HEK293 (cell line): ENCODE results near the gene LRRC4C.

Experiments
- CTCF ChIA-PET: fragments of 350-600 bp; formaldehyde crosslinking; extraction: SDS; loops from one replicate; lab custom pipeline; 2021; ENCODE audit warnings: antibody characterized with exemption; lab: Yijun Ruan, JAX
- POLR2A ChIA-PET: fragments of 300-600 bp; formaldehyde crosslinking; extraction: SDS; loops from one replicate; lab custom pipeline; 2020; ENCODE audit warnings: antibody characterized with exemption, inconsistent platforms; lab: Yijun Ruan, JAX
- H3K27ac ChIP-seq: fragments of 200-500 bp; sonication (Bioruptor generic); 2 replicates; pipeline ENCODE4 v1.5.1; 2014; ENCODE audit warnings: low read depth, low read length, control low read depth, inconsistent platforms; ENCODE audit errors: extremely low read depth
- H3K36me3 ChIP-seq, 2 experiments: fragments of 200-500 bp in 1 of 2; sonication (Bioruptor generic) in 1 of 2; 1 replicate in 1 of 2; 2 replicates in 1 of 2; pipeline ENCODE4 v1.5.1; 2014 to 2017; ENCODE audit warnings: inconsistent platforms in 2 of 2, low read length in 2 of 2; ENCODE audit not compliant: control insufficient read depth in 2 of 2, insufficient read depth in 1 of 2
- H3K4me1 ChIP-seq: fragments of 200-500 bp; sonication (Bioruptor generic); 2 replicates; pipeline ENCODE4 v1.5.1; 2014; ENCODE audit warnings: mild to moderate bottlenecking, low read length, inconsistent platforms; ENCODE audit not compliant: control insufficient read depth, insufficient read depth
- H3K4me3 ChIP-seq: 2 replicates; pipeline ENCODE4 v1.5.1; 2011; ENCODE audit warnings: low read depth, mild to moderate bottlenecking, control low read depth, low read length, moderate library complexity
- H3K9me3 ChIP-seq: fragments of 200-500 bp; sonication (Bioruptor generic); 2 replicates; pipeline ENCODE4 v1.5.1; 2014; ENCODE audit warnings: low read depth, low read length, inconsistent platforms; ENCODE audit not compliant: control insufficient read depth, insufficient read depth
- ATF2 ChIP-seq: fragments of 450-650 bp; formaldehyde crosslinking; IDR thresholded peaks from 2 replicates; pipeline ENCODE4 v1.5.1; 2016; ENCODE audit warnings: missing biosample characterization, missing genetic modification characterization, low read depth
- KLF10 ChIP-seq: fragments of 450-650 bp; IDR thresholded peaks from 2 replicates; pipeline ENCODE4 v1.5.1; 2018; ENCODE audit warnings: missing biosample characterization, mild to moderate bottlenecking, missing genetic modification characterization
- PATZ1 ChIP-seq: fragments of 450-650 bp; formaldehyde crosslinking; IDR thresholded peaks from 2 replicates; pipeline ENCODE4 v1.5.1; 2016; ENCODE audit warnings: missing biosample characterization, missing genetic modification characterization
- ZNF140 ChIP-seq: fragments of 450-650 bp; formaldehyde crosslinking; IDR thresholded peaks from 2 replicates; pipeline ENCODE4 v1.5.1; 2016; ENCODE audit warnings: missing biosample characterization, missing genetic modification characterization
- ZNF175 ChIP-seq: fragments of 450-650 bp; formaldehyde crosslinking; IDR thresholded peaks from 2 replicates; pipeline ENCODE4 v1.5.1; 2016; ENCODE audit warnings: missing biosample characterization, missing genetic modification characterization
- ZNF248 ChIP-seq: fragments of 450-650 bp; formaldehyde crosslinking; IDR thresholded peaks from 2 replicates; pipeline ENCODE4 v1.5.1; 2017; ENCODE audit warnings: missing biosample characterization, missing genetic modification characterization
- ZNF266 ChIP-seq: fragments of 450-650 bp; formaldehyde crosslinking; IDR thresholded peaks from 2 replicates; pipeline ENCODE4 v1.5.1; 2016; ENCODE audit warnings: missing biosample characterization, missing genetic modification characterization, low read depth
- ZNF391 ChIP-seq: fragments of 450-650 bp; formaldehyde crosslinking; IDR thresholded peaks from 2 replicates; pipeline ENCODE4 v1.5.1; 2016; ENCODE audit warnings: low read depth, missing biosample characterization, missing genetic modification characterization, borderline replicate concordance
- ZNF433 ChIP-seq: fragments of 450-650 bp; formaldehyde crosslinking; IDR thresholded peaks from 2 replicates; pipeline ENCODE4 v1.5.1; 2016; ENCODE audit warnings: missing biosample characterization, missing genetic modification characterization, low read depth
- ZNF558 ChIP-seq: fragments of 450-650 bp; formaldehyde crosslinking; IDR thresholded peaks from 2 replicates; pipeline ENCODE4 v1.5.1; 2016; ENCODE audit warnings: missing biosample characterization, missing genetic modification characterization
- ZNF600 ChIP-seq: fragments of 450-650 bp; formaldehyde crosslinking; IDR thresholded peaks from 2 replicates; pipeline ENCODE4 v1.5.1; 2016; ENCODE audit warnings: missing biosample characterization, missing genetic modification characterization
- ZNF654 ChIP-seq: fragments of 450-650 bp; formaldehyde crosslinking; IDR thresholded peaks from 2 replicates; pipeline ENCODE4 v1.5.1; 2016; ENCODE audit warnings: low read depth, missing biosample characterization, missing genetic modification characterization
- ZNF660 ChIP-seq: fragments of 450-650 bp; IDR thresholded peaks from 2 replicates; pipeline ENCODE4 v1.5.1; 2018; ENCODE audit warnings: missing biosample characterization, mild to moderate bottlenecking, missing genetic modification characterization
- ZNF830 ChIP-seq: fragments of 450-650 bp; IDR thresholded peaks from 2 replicates; pipeline ENCODE4 v1.5.0; 2018; ENCODE audit warnings: missing biosample characterization, missing genetic modification characterization, low read depth, mild to moderate bottlenecking, moderate library complexity
- ZNF837 ChIP-seq: fragments of 450-650 bp; formaldehyde crosslinking; IDR thresholded peaks from 2 replicates; pipeline ENCODE4 v1.5.1; 2016; ENCODE audit warnings: missing biosample characterization, missing genetic modification characterization

LRRC4C gene

GRCh38 chr11:41458641-41459040 lies 811 bp downstream of the LRRC4C start:
- CTCF ChIA-PET: interaction anchor here (0.6 to 0.9 kb wide), 2 partner anchors 13 to 1824 kb away, joined by 3 to 7 read pairs; no protein-coding TSS in a partner anchor
- no peak overlapping the region for H3K27ac ChIP-seq
- no peak overlapping the region for H3K4me3 ChIP-seq

GRCh38 chr11:41458154-41458553 lies 1.3 kb downstream of the LRRC4C start:
- CTCF ChIA-PET: interaction anchor here (0.6 to 0.9 kb wide), 2 partner anchors 12 to 1825 kb away, joined by 3 to 7 read pairs; no protein-coding TSS in a partner anchor
- Histone ChIP-seq H3K36me3 (no peaks in the 10 kb centered on the region), H3K27ac (no peak overlapping the region), H3K4me3 (no peak overlapping the region), H3K4me1 (no peaks in the 10 kb centered on the region), H3K9me3 (no peaks in the 10 kb centered on the region)
- TF ChIP-seq KLF10 (no peak), ZNF266 (tag by site-specific recombination) (no peak)
- POLR2A ChIA-PET: no interaction called here

More at GRCh38 chr11:41458641-41459040, 811 bp downstream of the LRRC4C start:
- H3K9me3 ChIP-seq: no peaks in the 10 kb centered on the region
- no peaks in the 10 kb centered on the region for H3K4me1 ChIP-seq
- POLR2A ChIA-PET: no interaction called here
- no peak for TF ChIP-seq ZNF654 (tag by site-specific recombination)
- TF ChIP-seq ZNF175 (tag by site-specific recombination): no peak
- no peak for TF ChIP-seq PATZ1 (tag by site-specific recombination)
- TF ChIP-seq ZNF558: no peak
- no peak for TF ChIP-seq ZNF660 (tag by site-specific recombination)
- TF ChIP-seq ZNF140 (tag by site-specific recombination): no peak
- no peak for TF ChIP-seq ZNF837 (tag by site-specific recombination)
- no peaks in the 10 kb centered on the region for H3K36me3 ChIP-seq

- no peak overlapping the region for H3K4me3 ChIP-seq
- TF ChIP-seq ZNF248 (tag by site-specific recombination) (no peak), ATF2 (tag by site-specific recombination) (no peak), ZNF433 (tag by site-specific recombination) (no peak), ZNF830 (tag by site-specific recombination) (no peak), ZNF600 (tag by site-specific recombination) (no peak), ZNF391 (tag by site-specific recombination) (no peak)
- H3K36me3 ChIP-seq: no peaks in the 10 kb centered on the region
- H3K9me3 ChIP-seq: no peaks in the 10 kb centered on the region
- CTCF ChIA-PET: interaction anchor here (0.6 kb wide), 1 partner anchor 1067 kb away, joined by 3 read pairs; no protein-coding TSS in a partner anchor
- H3K4me1 ChIP-seq: no peaks in the 10 kb centered on the region
- no peak overlapping the region for H3K27ac ChIP-seq
- POLR2A ChIA-PET: no interaction called here
Measured at GRCh38 chr11:41457216-41458014, 2.0 kb downstream of the LRRC4C start.
